H9 (cell line): ENCODE data around the gene MYO1D. TPM values are rescaled to one million over a fixed set of nuclear protein-coding genes. Genes with fewer than 3 reads are reported as not detected.
A peak's percentile ranks its signal among the peaks of the same experiment; 100 is the strongest.

Source experiments
- DNase-seq: peaks from one replicate; pipeline ENCODE4 v3.0.0-alpha.2; 2017
- H2AFZ ChIP-seq: one replicate; pipeline ENCODE4 v1.6.1; 2013; ENCODE audit warnings: mild to moderate bottlenecking, low read length, control low read depth, moderate library complexity
- H2AK5ac ChIP-seq: 2 replicates; pipeline ENCODE4 v1.6.1; 2013; ENCODE audit warnings: low read length, control low read depth, mixed read lengths; ENCODE audit not compliant: insufficient read length
- H2BK120ac ChIP-seq: one replicate; pipeline ENCODE4 v1.6.1; 2013; ENCODE audit warnings: low read depth, mild to moderate bottlenecking, low read length, control low read depth, inconsistent platforms; ENCODE audit not compliant: poor library complexity, severe bottlenecking
- H2BK12ac ChIP-seq: 2 replicates; pipeline ENCODE4 v1.6.1; 2013; ENCODE audit warnings: low read length, control low read depth, mixed read lengths, low read depth; ENCODE audit not compliant: insufficient read length
- H2BK15ac ChIP-seq: 2 replicates; pipeline ENCODE4 v1.6.1; 2013; ENCODE audit warnings: low read depth, low read length, control low read depth
- H2BK20ac ChIP-seq: one replicate; pipeline ENCODE4 v1.6.1; 2013; ENCODE audit warnings: low read depth, mild to moderate bottlenecking, low read length, control low read depth, inconsistent platforms; ENCODE audit not compliant: poor library complexity, severe bottlenecking
- H2BK5ac ChIP-seq: 2 replicates; pipeline ENCODE4 v1.6.1; 2013; ENCODE audit warnings: low read length, control low read depth, mixed read lengths; ENCODE audit not compliant: insufficient read length
- H3K14ac ChIP-seq: 2 replicates; pipeline ENCODE4 v1.6.1; 2013; ENCODE audit warnings: low read length, control low read depth; ENCODE audit not compliant: insufficient read depth
- H3K18ac ChIP-seq: 2 replicates; pipeline ENCODE4 v1.6.1; 2013; ENCODE audit warnings: low read depth, mild to moderate bottlenecking, mixed read lengths, low read length, control low read depth; ENCODE audit not compliant: insufficient read length
- H3K23ac ChIP-seq: 2 replicates; pipeline ENCODE4 v1.6.1; 2013; ENCODE audit warnings: low read length, control low read depth, mixed read lengths, low read depth; ENCODE audit not compliant: insufficient read length
- H3K23me2 ChIP-seq: 2 replicates; pipeline ENCODE4 v1.6.1; 2013; ENCODE audit warnings: low read depth, mild to moderate bottlenecking, mixed read lengths, low read length, control low read depth; ENCODE audit not compliant: insufficient read length, poor library complexity, severe bottlenecking
- H3K27ac ChIP-seq: 2 replicates; pipeline ENCODE4 v1.5.1; 2013; ENCODE audit warnings: low read length, control low read depth, mixed read lengths, low read depth; ENCODE audit not compliant: insufficient read length
- H3K27me3 ChIP-seq: 2 replicates; pipeline ENCODE4 v1.6.1; 2013; ENCODE audit warnings: low read length, control low read depth, inconsistent platforms; ENCODE audit not compliant: insufficient read depth
- H3K4ac ChIP-seq: 2 replicates; pipeline ENCODE4 v1.6.1; 2013; ENCODE audit warnings: low read depth, mild to moderate bottlenecking, control low read depth, inconsistent platforms, low read length, moderate library complexity
- H3K4me1 ChIP-seq: 2 replicates; pipeline ENCODE4 v1.6.1; 2013; ENCODE audit warnings: low read length, control low read depth, inconsistent platforms; ENCODE audit not compliant: insufficient read depth
- H3K4me2 ChIP-seq: 2 replicates; pipeline ENCODE4 v1.6.1; 2013; ENCODE audit warnings: low read length, control low read depth, mixed read lengths; ENCODE audit not compliant: insufficient read length, insufficient read depth
- H3K56ac ChIP-seq: 2 replicates; pipeline ENCODE4 v1.6.1; 2013; ENCODE audit warnings: low read depth, mild to moderate bottlenecking, mixed read lengths, low read length, control low read depth; ENCODE audit not compliant: insufficient read length
- H3K79me1 ChIP-seq: 2 replicates; pipeline ENCODE4 v1.6.1; 2013; ENCODE audit warnings: low read depth, mild to moderate bottlenecking, moderate library complexity, low read length, control low read depth, inconsistent platforms; ENCODE audit not compliant: insufficient read depth, poor library complexity, severe bottlenecking
- H3K79me2 ChIP-seq: 2 replicates; pipeline ENCODE4 v1.6.1; 2013; ENCODE audit warnings: low read length, control low read depth, inconsistent platforms; ENCODE audit not compliant: insufficient read depth
- H3K9ac ChIP-seq: 2 replicates; pipeline ENCODE4 v1.6.1; 2013; ENCODE audit warnings: low read length, control low read depth, mixed read lengths; ENCODE audit not compliant: insufficient read length; ENCODE audit errors: extremely low read depth
- H3K9me3 ChIP-seq: one replicate; pipeline ENCODE4 v1.6.1; 2013; ENCODE audit warnings: low read depth, low read length, inconsistent platforms; ENCODE audit not compliant: control insufficient read depth
- H3T11ph ChIP-seq: one replicate; pipeline ENCODE4 v1.6.1; 2013; ENCODE audit warnings: mild to moderate bottlenecking, low read length, control low read depth, inconsistent platforms
- H4K20me1 ChIP-seq: one replicate; pipeline ENCODE4 v1.6.1; 2013; ENCODE audit not compliant: control insufficient read depth, insufficient read length, insufficient read depth
- H4K5ac ChIP-seq: 2 replicates; pipeline ENCODE4 v1.6.1; 2013; ENCODE audit warnings: low read depth, mild to moderate bottlenecking, mixed read lengths, low read length, control low read depth; ENCODE audit not compliant: insufficient read length
- H4K8ac ChIP-seq: replicated peaks from 2 replicates; pipeline ENCODE4 v1.6.1; 2013; ENCODE audit warnings: low read length, control low read depth, mixed read lengths, low read depth; ENCODE audit not compliant: insufficient read length
- H4K91ac ChIP-seq: 2 replicates; pipeline ENCODE4 v1.6.1; 2013; ENCODE audit warnings: low read depth, mild to moderate bottlenecking, moderate library complexity, mixed read lengths, low read length, control low read depth; ENCODE audit not compliant: insufficient read length
- H3K27ac Mint-ChIP-seq, 3 experiments: 2 replicates in 2 of 3; 3 replicates in 1 of 3; pipeline ENCODE4 v1.8.0; 2020 to 2021; ENCODE audit warnings: mixed read lengths in 3 of 3, mild to moderate bottlenecking in 1 of 3, moderate library complexity in 1 of 3
- H3K27me3 Mint-ChIP-seq: 2 replicates; pipeline ENCODE4 v1.8.0; 2021; ENCODE audit warnings: low read depth, mild to moderate bottlenecking, moderate library complexity, mixed read lengths
- H3K36me3 Mint-ChIP-seq, 3 experiments: 2 replicates in 2 of 3; 3 replicates in 1 of 3; pipeline ENCODE4 v1.8.0; 2020 to 2021; ENCODE audit warnings: low read depth in 3 of 3, mixed read lengths in 3 of 3; ENCODE audit not compliant: insufficient read depth in 1 of 3
- H3K4me1 Mint-ChIP-seq, 2 experiments: 2 replicates each; pipeline ENCODE4 v1.8.0; 2020; ENCODE audit warnings: mixed read lengths in 2 of 2
- H3K4me3 Mint-ChIP-seq, 2 experiments: 2 replicates in 1 of 2; 3 replicates in 1 of 2; pipeline ENCODE4 v1.8.0; 2020 to 2021; ENCODE audit warnings: mild to moderate bottlenecking in 2 of 2, mixed read lengths in 2 of 2, moderate library complexity in 1 of 2
- H3K9me3 Mint-ChIP-seq, 2 experiments: 2 replicates in 1 of 2; 3 replicates in 1 of 2; pipeline ENCODE4 v1.8.0; 2020; ENCODE audit warnings: mild to moderate bottlenecking in 2 of 2, mixed read lengths in 2 of 2, moderate library complexity in 1 of 2
- CTCF ChIP-seq: fragments of 200-600 bp; sonication (generic); conservative IDR thresholded peaks from 3 replicates; pipeline ENCODE4 v1.8.0; 2021; ENCODE audit warnings: antibody characterized with exemption, mild to moderate bottlenecking
- WGBS: extraction: QIAGEN DNeasy Blood & Tissue Kit; methylation state at CpG from one replicate; pipeline ENCODE4 v1.1.7; 2013; ENCODE audit warnings: missing lambda C conversion rate, low lambda C conversion rate, mixed read lengths; ENCODE audit not compliant: insufficient read length; ENCODE audit errors: extremely low coverage; 5-methylcytosine and 5-hydroxymethylcytosine counted together
- total RNA-seq: library from RNA; stranded (reverse); gene quantifications from 2 replicates; pipeline ENCODE4 v1.2.1, GENCODE V29; 2021

Gene MYO1D
- total RNA-seq, 1 experiment from 2014 or later = 19.0 TPM

- Histone ChIP-seq H2BK12ac (no peak overlapping the region), H3T11ph (no peak overlapping the region), H4K8ac (no peak overlapping the region), H3K4me2 (peak overlapping the region; percentile 66), H2BK20ac (no peak overlapping the region), H2BK15ac (no peak overlapping the region), H3K9me3 (no peaks in the 10 kb centered on the region), H2BK120ac (no peak overlapping the region), H4K5ac (no peak overlapping the region), H3K9ac (no peak overlapping the region), H3K4me1 (peaks cover 10% of the 10 kb centered on the region; the same call in 1 of the 2 replicates), H4K20me1 (no peaks in the 10 kb centered on the region), H2AK5ac (no peak overlapping the region), H3K18ac (no peak overlapping the region), H3K79me2 (no peaks in the 10 kb centered on the region), H3K27ac (no peak overlapping the region), H4K91ac (no peak overlapping the region), H3K4ac (no peak overlapping the region), H3K23ac (no peak overlapping the region), H2AFZ (no peak overlapping the region), H3K27me3 (no peaks in the 10 kb centered on the region), H3K56ac (no peak overlapping the region), H2BK5ac (no peak overlapping the region), H3K23me2 (peaks cover 12% of the 10 kb centered on the region), H3K14ac (no peak overlapping the region), H3K79me1 (peaks cover 3% of the 10 kb centered on the region)
- no peak for DNase-seq
- peaks cover 1% of the 10 kb centered on the region for H3K27me3 Mint-ChIP-seq
- H3K27ac Mint-ChIP-seq = no peak overlapping the region
- H3K4me3 Mint-ChIP-seq = peak overlapping the region; percentile 73 to 91
- no CpG with 5 or more reads among the region's 13 CpGs for WGBS
- H3K4me1 Mint-ChIP-seq = peaks cover 54 to 71% of the 10 kb centered on the region in 2 experiments
- H3K36me3 Mint-ChIP-seq = peaks cover 15 to 27% (median 23%) of the 10 kb centered on the region in 3 experiments
- TF ChIP-seq CTCF = no peak
- no peaks in the 10 kb centered on the region; a peak in 1 of 5 replicates for H3K9me3 Mint-ChIP-seq
Measured at GRCh38 chr17:32488604-32489180, 388.2 kb downstream of the MYO1D start.
